B cell (primary cell): Measurements from ENCODE around the gene ANKRD31. TPM values are rescaled to one million over a fixed set of nuclear protein-coding genes. Genes with fewer than 3 reads are reported as not detected.

Source experiments
- ATAC-seq: fragments of 200-7000 bp; cut with Tn5 transposase; one replicate; pipeline ENCODE4 v1.10.0; 2021; ENCODE audit warnings: low read depth, mild to moderate bottlenecking, moderate number of reproducible peaks, moderate library complexity
- CTCF ChIA-PET: fragments of 350-600 bp; sonication (Branson Sonifier 250); formaldehyde crosslinking; loops from one replicate; lab custom pipeline; 2021; ENCODE audit warnings: antibody characterized with exemption, inconsistent platforms; lab: Charles Lee
- POLR2A ChIA-PET: fragments of 350-600 bp; sonication (Branson Sonifier 250); formaldehyde crosslinking; loops from one replicate; lab custom pipeline; 2021; ENCODE audit warnings: antibody characterized with exemption; lab: Charles Lee
- DNase-seq: peaks from one replicate; pipeline ENCODE4 v3.0.0; 2013
- H2AFZ ChIP-seq: 2 replicates; pipeline ENCODE4 v1.6.1; 2012; ENCODE audit warnings: mild to moderate bottlenecking, low read depth, low read length; ENCODE audit not compliant: insufficient read depth, poor library complexity, severe bottlenecking
- H3K27ac ChIP-seq, 2 donors: 1 replicate in 1 of 2; 2 replicates in 1 of 2; pipeline ENCODE4 v1.5.1; 2012 to 2013; ENCODE audit warnings: low read length in 2 of 2, mild to moderate bottlenecking in 2 of 2, moderate library complexity in 1 of 2
- H3K27me3 ChIP-seq, 4 experiments: fragments of 200-600 bp in 1 of 4; sonication (generic) in 1 of 4; replicated peaks in 1 of 4; 1 replicate in 2 of 4; 2 replicates in 2 of 4; pipeline versions ENCODE4 v1.6.1 to v1.7.0; 2013 to 2016; ENCODE audit warnings: low read length in 3 of 4, mild to moderate bottlenecking in 2 of 4, mixed read lengths in 1 of 4, moderate library complexity in 1 of 4; ENCODE audit not compliant: insufficient read depth in 4 of 4, control insufficient read depth in 3 of 4; ENCODE audit errors: control extremely low read depth in 1 of 4
- H3K36me3 ChIP-seq, 2 experiments: replicated peaks in 1 of 2; 1 replicate in 1 of 2; 2 replicates in 1 of 2; pipeline versions ENCODE4 v1.6.1 to v1.7.1; 2013; ENCODE audit warnings: low read length in 1 of 2; ENCODE audit not compliant: insufficient read depth in 2 of 2, control insufficient read depth in 1 of 2; ENCODE audit errors: control extremely low read depth in 1 of 2, extremely low read depth in 1 of 2
- H3K4me1 ChIP-seq, 2 donors: fragments of 200-600 bp in 1 of 2; sonication (generic) in 1 of 2; 1 replicate in 1 of 2; 2 replicates in 1 of 2; pipeline versions ENCODE4 v1.5.1 to v1.6.1; 2013 to 2017; ENCODE audit warnings: low read length in 2 of 2; ENCODE audit not compliant: control insufficient read depth in 2 of 2, insufficient read depth in 2 of 2
- H3K4me2 ChIP-seq: replicated peaks from 2 replicates; pipeline ENCODE3; 2012; ENCODE audit warnings: mild to moderate bottlenecking, low read depth, low read length; ENCODE audit not compliant: poor library complexity, severe bottlenecking
- H3K4me3 ChIP-seq, 5 experiments: fragments of 200-600 bp in 1 of 5; sonication (generic) in 1 of 5; 1 replicate in 3 of 5; 2 replicates in 2 of 5; pipeline versions ENCODE4 v1.5.1 to v1.7.0; 2011 to 2016; ENCODE audit warnings: low read length in 4 of 5, mild to moderate bottlenecking in 4 of 5, low read depth in 2 of 5, control low read depth in 1 of 5, moderate library complexity in 1 of 5; ENCODE audit not compliant: insufficient read depth in 1 of 5; ENCODE audit errors: control extremely low read depth in 1 of 5, extremely low read depth in 1 of 5
- H3K79me2 ChIP-seq: fragments of 200-600 bp; sonication (generic); one replicate; pipeline ENCODE4 v1.6.0; 2016; ENCODE audit warnings: low read length; ENCODE audit not compliant: control insufficient read depth, insufficient read depth
- H3K9ac ChIP-seq: fragments of 200-600 bp; sonication (generic); 2 replicates; pipeline ENCODE4 v1.6.1; 2017; ENCODE audit warnings: mild to moderate bottlenecking, low read length, moderate library complexity
- H3K9me3 ChIP-seq, 3 donors: one replicate each; pipeline versions ENCODE4 v1.6.1 to v1.7.1; 2013; ENCODE audit warnings: low read length in 2 of 3; ENCODE audit not compliant: control insufficient read depth in 2 of 3, insufficient read depth in 1 of 3; ENCODE audit errors: control extremely low read depth in 1 of 3
- H4K20me1 ChIP-seq: 2 replicates; pipeline ENCODE4 v1.6.0; 2012; ENCODE audit warnings: mild to moderate bottlenecking, low read length; ENCODE audit not compliant: insufficient read depth, control insufficient read depth, poor library complexity, severe bottlenecking
- H3K27ac Mint-ChIP-seq: one replicate; pipeline ENCODE4 v1.8.0; 2021; ENCODE audit warnings: mixed read lengths
- H3K27me3 Mint-ChIP-seq: one replicate; pipeline ENCODE4 v1.8.0; 2021; ENCODE audit warnings: mixed read lengths
- H3K4me1 Mint-ChIP-seq: one replicate; pipeline ENCODE4 v1.8.0; 2021; ENCODE audit warnings: mixed read lengths
- H3K4me3 Mint-ChIP-seq: one replicate; pipeline ENCODE4 v1.8.0; 2021; ENCODE audit warnings: mixed read lengths
- H3K9me3 Mint-ChIP-seq: one replicate; pipeline ENCODE4 v1.8.0; 2022; ENCODE audit warnings: mixed read lengths; ENCODE audit not compliant: insufficient read depth
- EZH2 ChIP-seq: IDR thresholded peaks from 2 replicates; pipeline ENCODE4 v1.6.1; 2012; ENCODE audit warnings: borderline replicate concordance, low read depth, mild to moderate bottlenecking, moderate library complexity, low read length; ENCODE audit not compliant: insufficient read depth, poor library complexity, severe bottlenecking
- WGBS: methylation state at CpG from one replicate; pipeline ENCODE4 v1.1.5; 2013; ENCODE audit warnings: missing lambda C conversion rate; ENCODE audit not compliant: insufficient coverage; 5-methylcytosine and 5-hydroxymethylcytosine counted together
- intact Hi-C: fragments of 100-400 bp; cut with micrococcal nuclease; formaldehyde crosslinking; loops from one replicate; pipeline ENCODE4 v1.10.0; 2022
- polyA plus RNA-seq: library from polyadenylated mRNA; depleted of rRNA; stranded (reverse); fragments of >200 nt; gene quantifications from 2 replicates; pipeline ENCODE4 v1.2.3, GENCODE V29; 2012
- total RNA-seq, 2 donors: library from RNA; stranded (reverse); fragments of 120-200 nt in 1 of 2; gene quantifications; 1 replicate in 1 of 2; 2 replicates in 1 of 2; pipeline versions ENCODE4 v1.2.3 to v1.2.4, GENCODE V29; 2013 to 2022
- TF ChIP-seq, protein P1 (sequence below): fragments of 200-600 bp; IDR thresholded peaks from one replicate; pipeline ENCODE4 v1.8.0; 2022; ENCODE audit warnings: antibody characterized with exemption, mild to moderate bottlenecking

The ANKRD31 gene
- total and polyA plus RNA-seq, 2 donors (not counting 1 experiment from before 2014, with no cell fraction given) = 0.06 to 0.10 TPM

DNA sequence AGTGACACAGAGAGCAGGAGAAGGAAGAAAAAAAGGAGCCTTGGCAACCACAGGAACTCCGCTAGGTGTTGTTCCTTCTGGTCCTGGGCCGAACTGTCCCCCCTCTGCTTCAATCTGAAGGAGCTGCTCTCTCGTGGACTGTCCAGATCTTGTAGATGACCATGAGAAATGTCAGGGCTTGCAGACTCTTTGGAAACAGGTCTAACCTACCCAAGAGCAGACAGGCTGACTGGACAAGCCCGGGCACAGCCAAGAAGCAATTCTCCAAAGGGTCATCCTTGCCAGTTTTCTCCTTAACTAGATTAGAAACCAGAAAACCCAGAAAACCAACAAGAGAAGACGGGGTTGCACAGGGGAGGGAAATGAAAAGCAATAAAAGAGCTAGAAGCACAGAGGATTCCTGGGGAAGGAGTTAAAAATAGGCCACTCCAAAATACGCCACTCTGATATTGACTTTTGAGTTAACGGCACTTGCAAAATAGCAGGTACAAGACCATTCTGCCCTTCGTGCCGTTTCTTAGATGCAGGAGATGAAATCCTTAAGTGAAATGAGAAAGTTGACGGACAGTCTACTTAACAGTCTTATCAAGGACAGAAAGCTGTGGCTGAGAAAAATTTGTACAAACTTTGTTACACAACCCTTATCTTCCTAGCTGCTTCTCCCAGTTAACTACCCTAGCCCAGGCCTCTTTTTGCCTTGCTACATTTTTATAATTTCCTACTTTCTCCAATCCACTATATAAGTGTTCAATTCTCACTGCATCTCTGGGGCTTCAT is 190.1 kb downstream of the ANKRD31 start:
- no peak for DNase-seq
- Histone ChIP-seq H2AFZ (no peak overlapping the region), H3K27me3 (peaks cover 0 to 23% (median 2%) of the 10 kb centered on the region in 4 experiments), H3K4me2 (no peak overlapping the region), H3K4me3 (no peak overlapping the region), H3K79me2 (no peaks in the 10 kb centered on the region), H3K9me3 (no peaks in the 10 kb centered on the region), H3K36me3 (no peaks in the 10 kb centered on the region), H3K9ac (no peak overlapping the region), H3K4me1 (no peaks in the 10 kb centered on the region), H3K27ac (no peak overlapping the region), H4K20me1 (no peaks in the 10 kb centered on the region)
- TF ChIP-seq EZH2 = no peak
- TF ChIP-seq, protein P1, sequence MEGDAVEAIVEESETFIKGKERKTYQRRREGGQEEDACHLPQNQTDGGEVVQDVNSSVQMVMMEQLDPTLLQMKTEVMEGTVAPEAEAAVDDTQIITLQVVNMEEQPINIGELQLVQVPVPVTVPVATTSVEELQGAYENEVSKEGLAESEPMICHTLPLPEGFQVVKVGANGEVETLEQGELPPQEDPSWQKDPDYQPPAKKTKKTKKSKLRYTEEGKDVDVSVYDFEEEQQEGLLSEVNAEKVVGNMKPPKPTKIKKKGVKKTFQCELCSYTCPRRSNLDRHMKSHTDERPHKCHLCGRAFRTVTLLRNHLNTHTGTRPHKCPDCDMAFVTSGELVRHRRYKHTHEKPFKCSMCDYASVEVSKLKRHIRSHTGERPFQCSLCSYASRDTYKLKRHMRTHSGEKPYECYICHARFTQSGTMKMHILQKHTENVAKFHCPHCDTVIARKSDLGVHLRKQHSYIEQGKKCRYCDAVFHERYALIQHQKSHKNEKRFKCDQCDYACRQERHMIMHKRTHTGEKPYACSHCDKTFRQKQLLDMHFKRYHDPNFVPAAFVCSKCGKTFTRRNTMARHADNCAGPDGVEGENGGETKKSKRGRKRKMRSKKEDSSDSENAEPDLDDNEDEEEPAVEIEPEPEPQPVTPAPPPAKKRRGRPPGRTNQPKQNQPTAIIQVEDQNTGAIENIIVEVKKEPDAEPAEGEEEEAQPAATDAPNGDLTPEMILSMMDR = no peak
- peaks cover 51% of the 10 kb centered on the region for H3K27me3 Mint-ChIP-seq
- ChIA-PET POLR2A (no interaction called here), CTCF (interaction anchor here (0.7 kb wide), 1 partner anchor 634 kb away, joined by 3 read pairs; no protein-coding TSS in a partner anchor)
- H3K27ac Mint-ChIP-seq = no peak overlapping the region
- no peak overlapping the region for H3K4me3 Mint-ChIP-seq
- H3K4me1 Mint-ChIP-seq = peaks cover 2% of the 10 kb centered on the region
- WGBS = 93% methylated on average over 8 of the region's 10 CpGs
- no peaks in the 10 kb centered on the region for H3K9me3 Mint-ChIP-seq
- intact Hi-C loops = loop anchor here (2.0 kb wide), 1 partner anchor 218 kb away; no protein-coding TSS in a partner anchor
- no peak for ATAC-seq

DNA sequence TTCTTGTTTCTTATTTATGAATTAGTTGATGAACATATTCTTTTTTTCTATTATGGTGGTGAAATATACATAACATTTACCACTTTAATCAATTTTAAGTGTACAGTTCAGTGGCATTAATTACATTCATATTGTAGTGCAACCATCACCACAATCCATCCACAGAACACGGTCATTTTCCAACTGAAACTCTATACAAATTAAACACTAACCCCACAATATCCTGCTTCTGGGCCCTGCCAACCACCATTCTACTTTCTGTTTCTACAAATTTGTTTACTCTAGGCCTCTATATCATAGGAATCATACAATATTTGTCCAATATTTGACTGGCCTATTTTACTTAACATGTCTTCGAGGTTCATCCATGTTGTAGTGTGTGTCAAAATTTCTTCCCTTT is 191.6 kb downstream of the ANKRD31 start:
- Mint-ChIP-seq H3K27ac (no peak overlapping the region), H3K9me3 (no peaks in the 10 kb centered on the region), H3K4me1 (peaks cover under 1% of the 10 kb centered on the region), H3K27me3 (peaks cover 36% of the 10 kb centered on the region), H3K4me3 (no peak overlapping the region)
- Histone ChIP-seq H3K9ac (no peak overlapping the region), H3K4me3 (no peak overlapping the region), H3K79me2 (no peaks in the 10 kb centered on the region), H2AFZ (no peak overlapping the region), H3K27me3 (peaks cover 0 to 9% (median 2%) of the 10 kb centered on the region in 4 experiments), H3K4me2 (no peak overlapping the region), H3K4me1 (no peaks in the 10 kb centered on the region), H3K9me3 (no peaks in the 10 kb centered on the region), H3K36me3 (no peaks in the 10 kb centered on the region), H4K20me1 (no peaks in the 10 kb centered on the region), H3K27ac (no peak overlapping the region)
- ATAC-seq (no peak), DNase-seq (no peak)
- POLR2A ChIA-PET = no interaction called here
- CTCF ChIA-PET = interaction anchor here (0.6 kb wide), 1 partner anchor 760 kb away, joined by 3 read pairs; no protein-coding TSS in a partner anchor
- intact Hi-C loops = no loop called here
- TF ChIP-seq, protein P1 = no peak
- no peak for TF ChIP-seq EZH2
- 67% methylated on average over 1 of the region's 2 CpGs for WGBS
